K562 (cell line): ENCODE data around the gene THUMPD2. TPM values are rescaled to one million over a fixed set of nuclear protein-coding genes. Genes with fewer than 3 reads are reported as not detected.

Source experiments
- ARNT ChIP-seq, 2 experiments: fragments of 450-650 bp; IDR thresholded peaks; 2 replicates each; pipeline ENCODE4 v1.6.1; 2016; ENCODE audit warnings: mild to moderate bottlenecking in 1 of 2
- CREB1 ChIP-seq, 2 experiments: sonication (generic) in 1 of 2; formaldehyde crosslinking in 1 of 2; IDR thresholded peaks; 2 replicates each; pipeline versions ENCODE4 v1.6.1 to v1.8.0; 2012 to 2022; ENCODE audit warnings: inconsistent platforms in 1 of 2, mild to moderate bottlenecking in 1 of 2, missing genetic modification reagents in 1 of 2, moderate library complexity in 1 of 2
- CSDE1 ChIP-seq, 2 experiments: fragments of 450-650 bp; IDR thresholded peaks; 2 replicates each; pipeline ENCODE4 v1.6.1; 2016; ENCODE audit warnings: mild to moderate bottlenecking in 1 of 2
- CTBP1 ChIP-seq: fragments of 450-650 bp; IDR thresholded peaks from 2 replicates; pipeline ENCODE4 v1.6.1; 2016; ENCODE audit warnings: borderline replicate concordance
- DACH1 ChIP-seq: fragments of 450-650 bp; IDR thresholded peaks from 2 replicates; pipeline ENCODE4 v1.6.1; 2018; ENCODE audit not compliant: partially characterized antibody
- ELF1 ChIP-seq: fragments of 200-800 bp; sonication (Bioruptor generic); IDR thresholded peaks from 2 replicates; pipeline ENCODE4 v1.6.1; 2016; ENCODE audit warnings: missing genetic modification characterization, missing compliant biosample characterization
- FOXK2 ChIP-seq, 2 experiments: fragments of 450-650 bp; IDR thresholded peaks in 1 of 2; conservative IDR thresholded peaks in 1 of 2; 2 replicates each; pipeline ENCODE4 v1.6.1; 2016; ENCODE audit warnings: low read depth in 2 of 2, mild to moderate bottlenecking in 1 of 2
- GATAD2A ChIP-seq: fragments of 450-650 bp; IDR thresholded peaks from 2 replicates; pipeline ENCODE4 v1.6.1; 2017
- HDAC3 ChIP-seq: fragments of 450-650 bp; IDR thresholded peaks from 2 replicates; pipeline ENCODE4 v1.6.1; 2018; ENCODE audit warnings: borderline replicate concordance, mild to moderate bottlenecking, moderate library complexity; ENCODE audit not compliant: partially characterized antibody
- SIN3A ChIP-seq, 2 experiments: fragments of 150-350 bp in 1 of 2; IDR thresholded peaks; 2 replicates each; pipeline ENCODE4 v1.6.1; 2011 to 2016; ENCODE audit warnings: borderline replicate concordance in 2 of 2, low read depth in 2 of 2, low read length in 2 of 2, mild to moderate bottlenecking in 2 of 2, moderate library complexity in 2 of 2; ENCODE audit not compliant: control insufficient read depth in 1 of 2
- ZNF133 ChIP-seq: fragments of 250-450 bp; sonication (Bioruptor Pico); IDR thresholded peaks from 2 replicates; pipeline ENCODE4 v1.4.0; 2020; ENCODE audit warnings: mild to moderate bottlenecking
- ZNF253 ChIP-seq: fragments of 250-450 bp; sonication (Bioruptor Pico); conservative IDR thresholded peaks from 2 replicates; pipeline ENCODE4 v1.6.1; 2021; ENCODE audit warnings: mild to moderate bottlenecking
- ZNF507 ChIP-seq: conservative IDR thresholded peaks from 2 replicates; pipeline ENCODE4 v1.6.1; 2017; ENCODE audit warnings: missing genetic modification characterization, missing compliant biosample characterization
- ZNF551 ChIP-seq: fragments of 250-450 bp; sonication (Bioruptor Pico); IDR thresholded peaks from 2 replicates; pipeline ENCODE4 v1.5.0; 2021; ENCODE audit warnings: mild to moderate bottlenecking, moderate library complexity
- polyA plus RNA-seq, 8 experiments: library from polyadenylated mRNA; depleted of rRNA in 4 of 8; stranded (reverse) in 5 of 8; unstranded in 3 of 8; fragments of >200 nt; fragmentation: Nextera tagmentation in 2 of 8; fragmentation: Illumina TruSeq in 1 of 8; extraction: Ambion mirVana in 2 of 8; extraction: Trizol in 1 of 8; gene quantifications; 2 replicates each; pipeline versions ENCODE4 v1.2.1 to v1.2.3, GENCODE V29; 2011 to 2014; ENCODE audit warnings: inconsistent platforms in 1 of 8, missing spikeins in 1 of 8
- total RNA-seq, 7 experiments: library from RNA; depleted of rRNA in 6 of 7; stranded (reverse); fragments of >200 nt in 6 of 7; fragmentation: Illumina TruSeq in 2 of 7; extraction: Trizol in 2 of 7; gene quantifications; 2 replicates each; pipeline versions ENCODE4 v1.2.1 to v1.2.3, GENCODE V29; 2011 to 2021; ENCODE audit warnings: low replicate concordance in 1 of 7
- TF ChIP-seq, protein P1 (sequence below): fragments of 250-450 bp; sonication (Bioruptor Pico); IDR thresholded peaks from 2 replicates; pipeline ENCODE4 v1.8.0; 2022; ENCODE audit warnings: inconsistent platforms, mild to moderate bottlenecking, moderate library complexity, borderline replicate concordance
- TF ChIP-seq, protein P2 (sequence below): sonication (generic); formaldehyde crosslinking; IDR thresholded peaks from 2 replicates; pipeline ENCODE4 v1.8.0; 2022; ENCODE audit warnings: mild to moderate bottlenecking, missing genetic modification reagents
- TF ChIP-seq, protein P3 (sequence below): sonication (generic); formaldehyde crosslinking; IDR thresholded peaks from 2 replicates; pipeline ENCODE4 v1.8.0; 2022; ENCODE audit warnings: missing genetic modification reagents, mild to moderate bottlenecking, moderate library complexity, borderline replicate concordance
- TF ChIP-seq, protein P4 (sequence below): fragments of 250-450 bp; sonication (Bioruptor Pico); IDR thresholded peaks from 2 replicates; pipeline ENCODE4 v1.9.0; 2021; ENCODE audit warnings: mild to moderate bottlenecking
- TF ChIP-seq, protein P5 (sequence below), 2 experiments: fragments of 450-650 bp in 1 of 2; sonication (generic) in 1 of 2; formaldehyde crosslinking in 1 of 2; IDR thresholded peaks in 1 of 2; conservative IDR thresholded peaks in 1 of 2; 2 replicates each; pipeline versions ENCODE4 v1.6.1 to v1.8.1; 2016 to 2023; ENCODE audit warnings: mild to moderate bottlenecking in 2 of 2, moderate library complexity in 2 of 2, inconsistent platforms in 1 of 2, missing genetic modification reagents in 1 of 2
- TF ChIP-seq, protein P6 (sequence below): fragments of 450-650 bp; formaldehyde crosslinking; IDR thresholded peaks from 2 replicates; pipeline ENCODE4 v1.4.0; 2022; ENCODE audit warnings: missing genetic modification characterization

The THUMPD2 gene
- total and polyA plus RNA-seq, 9 of the 15 experiments (the other 6 are each of a cell fraction or from before 2014, with no cell fraction given) = 9.6 to 40.4 (median 24.0) TPM

DNA sequence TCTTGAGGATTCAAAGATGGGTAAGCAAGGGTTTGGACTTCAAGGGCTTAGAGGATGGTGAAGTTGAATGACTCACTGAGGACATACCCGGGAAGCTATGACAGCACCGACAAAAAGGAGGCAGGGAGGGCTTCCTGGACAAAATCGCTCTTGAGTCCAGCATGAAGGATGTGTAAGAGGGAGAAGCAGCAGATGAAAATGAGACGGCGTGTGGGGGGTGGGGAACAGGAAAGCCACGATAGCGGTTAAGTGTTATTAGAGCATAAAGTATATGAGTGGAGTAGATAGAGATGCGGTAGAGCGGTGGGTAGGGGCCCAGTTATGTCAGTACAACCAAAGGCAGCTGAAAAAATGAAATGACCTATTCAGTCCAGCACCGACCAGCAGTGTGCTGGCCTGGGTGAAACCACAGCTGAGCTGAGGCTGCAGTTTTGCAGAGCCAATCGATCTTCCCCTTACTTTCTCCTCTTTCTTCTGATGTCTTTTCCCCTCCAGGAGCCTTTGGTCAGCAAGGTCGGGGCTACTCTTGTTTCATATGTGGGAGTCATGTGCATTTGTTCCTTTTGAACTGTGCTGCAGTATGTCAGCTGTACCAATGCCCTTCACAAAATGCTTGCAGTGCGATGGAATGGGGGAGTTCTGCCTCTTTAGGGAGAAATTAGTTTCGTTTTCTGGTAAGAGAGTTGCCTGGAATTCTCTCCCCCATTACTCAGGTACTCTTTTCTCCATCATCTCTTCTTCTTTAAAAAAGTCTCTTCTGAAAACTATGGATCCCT lies 2.0 kb upstream of the THUMPD2 start (continued):
- no peak for TF ChIP-seq ELF1 (tag)
- TF ChIP-seq CTBP1 = peak; percentile 50; the same call in 1 of the 2 replicates
- TF ChIP-seq, protein P1, sequence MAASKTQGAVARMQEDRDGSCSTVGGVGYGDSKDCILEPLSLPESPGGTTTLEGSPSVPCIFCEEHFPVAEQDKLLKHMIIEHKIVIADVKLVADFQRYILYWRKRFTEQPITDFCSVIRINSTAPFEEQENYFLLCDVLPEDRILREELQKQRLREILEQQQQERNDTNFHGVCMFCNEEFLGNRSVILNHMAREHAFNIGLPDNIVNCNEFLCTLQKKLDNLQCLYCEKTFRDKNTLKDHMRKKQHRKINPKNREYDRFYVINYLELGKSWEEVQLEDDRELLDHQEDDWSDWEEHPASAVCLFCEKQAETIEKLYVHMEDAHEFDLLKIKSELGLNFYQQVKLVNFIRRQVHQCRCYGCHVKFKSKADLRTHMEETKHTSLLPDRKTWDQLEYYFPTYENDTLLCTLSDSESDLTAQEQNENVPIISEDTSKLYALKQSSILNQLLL (CRISPR knock-in tag) = no peak
- TF ChIP-seq CSDE1 (IDR thresholded peaks at IDR 0.05) = no peak
- no peak for TF ChIP-seq ZNF507
- TF ChIP-seq, protein P2, sequence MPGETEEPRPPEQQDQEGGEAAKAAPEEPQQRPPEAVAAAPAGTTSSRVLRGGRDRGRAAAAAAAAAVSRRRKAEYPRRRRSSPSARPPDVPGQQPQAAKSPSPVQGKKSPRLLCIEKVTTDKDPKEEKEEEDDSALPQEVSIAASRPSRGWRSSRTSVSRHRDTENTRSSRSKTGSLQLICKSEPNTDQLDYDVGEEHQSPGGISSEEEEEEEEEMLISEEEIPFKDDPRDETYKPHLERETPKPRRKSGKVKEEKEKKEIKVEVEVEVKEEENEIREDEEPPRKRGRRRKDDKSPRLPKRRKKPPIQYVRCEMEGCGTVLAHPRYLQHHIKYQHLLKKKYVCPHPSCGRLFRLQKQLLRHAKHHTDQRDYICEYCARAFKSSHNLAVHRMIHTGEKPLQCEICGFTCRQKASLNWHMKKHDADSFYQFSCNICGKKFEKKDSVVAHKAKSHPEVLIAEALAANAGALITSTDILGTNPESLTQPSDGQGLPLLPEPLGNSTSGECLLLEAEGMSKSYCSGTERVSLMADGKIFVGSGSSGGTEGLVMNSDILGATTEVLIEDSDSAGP (CRISPR knock-in tag) = no peak
- no peak for TF ChIP-seq ZNF133 (CRISPR knock-in tag)
- no peak for TF ChIP-seq ZNF551 (CRISPR knock-in tag)
- TF ChIP-seq, protein P3, sequence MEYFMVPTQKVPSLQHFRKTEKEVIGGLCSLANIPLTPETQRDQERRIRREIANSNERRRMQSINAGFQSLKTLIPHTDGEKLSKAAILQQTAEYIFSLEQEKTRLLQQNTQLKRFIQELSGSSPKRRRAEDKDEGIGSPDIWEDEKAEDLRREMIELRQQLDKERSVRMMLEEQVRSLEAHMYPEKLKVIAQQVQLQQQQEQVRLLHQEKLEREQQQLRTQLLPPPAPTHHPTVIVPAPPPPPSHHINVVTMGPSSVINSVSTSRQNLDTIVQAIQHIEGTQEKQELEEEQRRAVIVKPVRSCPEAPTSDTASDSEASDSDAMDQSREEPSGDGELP (CRISPR knock-in tag) = peak; percentile 26; the same call in 1 of the 2 replicates
- TF ChIP-seq CREB1 (IDR thresholded peaks at IDR 0.05) = no peak
- TF ChIP-seq CREB1 (CRISPR knock-in tag; IDR thresholded peaks at IDR 0.05) = no peak
- TF ChIP-seq, protein P4, sequence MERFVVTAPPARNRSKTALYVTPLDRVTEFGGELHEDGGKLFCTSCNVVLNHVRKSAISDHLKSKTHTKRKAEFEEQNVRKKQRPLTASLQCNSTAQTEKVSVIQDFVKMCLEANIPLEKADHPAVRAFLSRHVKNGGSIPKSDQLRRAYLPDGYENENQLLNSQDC = no peak
- TF ChIP-seq ARNT (IDR thresholded peaks at IDR 0.05) = no peak
- no peak for TF ChIP-seq FOXK2 (conservative IDR thresholded peaks at IDR 0.05 in 1 of 2, IDR thresholded peaks at IDR 0.05 in 1 of 2; ENCODE audit: low read depth in 2 of 2)
- no peak for TF ChIP-seq ZNF253 (CRISPR knock-in tag)
- TF ChIP-seq, protein P5, sequence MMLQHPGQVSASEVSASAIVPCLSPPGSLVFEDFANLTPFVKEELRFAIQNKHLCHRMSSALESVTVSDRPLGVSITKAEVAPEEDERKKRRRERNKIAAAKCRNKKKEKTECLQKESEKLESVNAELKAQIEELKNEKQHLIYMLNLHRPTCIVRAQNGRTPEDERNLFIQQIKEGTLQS (IDR thresholded peaks at IDR 0.05) = peak; percentile 53
- TF ChIP-seq, protein P5 (CRISPR knock-in tag; conservative IDR thresholded peaks at IDR 0.05) = no peak
- TF ChIP-seq DACH1 = no peak
- no peak for TF ChIP-seq SIN3A (IDR thresholded peaks at IDR 0.05; ENCODE audit: borderline replicate concordance in 2 of 2, control insufficient read depth in 1 of 2, low read depth in 2 of 2, low read length in 2 of 2)
- TF ChIP-seq HDAC3 = no peak
- TF ChIP-seq, protein P6, sequence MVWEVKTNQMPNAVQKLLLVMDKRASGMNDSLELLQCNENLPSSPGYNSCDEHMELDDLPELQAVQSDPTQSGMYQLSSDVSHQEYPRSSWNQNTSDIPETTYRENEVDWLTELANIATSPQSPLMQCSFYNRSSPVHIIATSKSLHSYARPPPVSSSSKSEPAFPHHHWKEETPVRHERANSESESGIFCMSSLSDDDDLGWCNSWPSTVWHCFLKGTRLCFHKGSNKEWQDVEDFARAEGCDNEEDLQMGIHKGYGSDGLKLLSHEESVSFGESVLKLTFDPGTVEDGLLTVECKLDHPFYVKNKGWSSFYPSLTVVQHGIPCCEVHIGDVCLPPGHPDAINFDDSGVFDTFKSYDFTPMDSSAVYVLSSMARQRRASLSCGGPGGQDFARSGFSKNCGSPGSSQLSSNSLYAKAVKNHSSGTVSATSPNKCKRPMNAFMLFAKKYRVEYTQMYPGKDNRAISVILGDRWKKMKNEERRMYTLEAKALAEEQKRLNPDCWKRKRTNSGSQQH (CRISPR knock-in tag) = no peak
- TF ChIP-seq GATAD2A = no peak
